H9 (cell line): ENCODE data around the gene B3GALNT2. TPM values are rescaled to one million over a fixed set of nuclear protein-coding genes. Genes with fewer than 3 reads are reported as not detected.
"Not testable (repeated sequence)": the region's sequence is repeated elsewhere in the genome, so short reads cannot be mapped to it uniquely, and the experiment has no call there.

Experiments used
- DNase-seq: peaks from one replicate; pipeline ENCODE4 v3.0.0-alpha.2; 2017
- H2AFZ ChIP-seq: one replicate; pipeline ENCODE4 v1.6.1; 2013; ENCODE audit warnings: mild to moderate bottlenecking, low read length, control low read depth, moderate library complexity
- H2AK5ac ChIP-seq: 2 replicates; pipeline ENCODE4 v1.6.1; 2013; ENCODE audit warnings: low read length, control low read depth, mixed read lengths; ENCODE audit not compliant: insufficient read length
- H2BK120ac ChIP-seq: one replicate; pipeline ENCODE4 v1.6.1; 2013; ENCODE audit warnings: low read depth, mild to moderate bottlenecking, low read length, control low read depth, inconsistent platforms; ENCODE audit not compliant: poor library complexity, severe bottlenecking
- H2BK12ac ChIP-seq: 2 replicates; pipeline ENCODE4 v1.6.1; 2013; ENCODE audit warnings: low read length, control low read depth, mixed read lengths, low read depth; ENCODE audit not compliant: insufficient read length
- H2BK15ac ChIP-seq: 2 replicates; pipeline ENCODE4 v1.6.1; 2013; ENCODE audit warnings: low read depth, low read length, control low read depth
- H2BK20ac ChIP-seq: one replicate; pipeline ENCODE4 v1.6.1; 2013; ENCODE audit warnings: low read depth, mild to moderate bottlenecking, low read length, control low read depth, inconsistent platforms; ENCODE audit not compliant: poor library complexity, severe bottlenecking
- H2BK5ac ChIP-seq: 2 replicates; pipeline ENCODE4 v1.6.1; 2013; ENCODE audit warnings: low read length, control low read depth, mixed read lengths; ENCODE audit not compliant: insufficient read length
- H3K14ac ChIP-seq: 2 replicates; pipeline ENCODE4 v1.6.1; 2013; ENCODE audit warnings: low read length, control low read depth; ENCODE audit not compliant: insufficient read depth
- H3K18ac ChIP-seq: 2 replicates; pipeline ENCODE4 v1.6.1; 2013; ENCODE audit warnings: low read depth, mild to moderate bottlenecking, mixed read lengths, low read length, control low read depth; ENCODE audit not compliant: insufficient read length
- H3K23ac ChIP-seq: 2 replicates; pipeline ENCODE4 v1.6.1; 2013; ENCODE audit warnings: low read length, control low read depth, mixed read lengths, low read depth; ENCODE audit not compliant: insufficient read length
- H3K23me2 ChIP-seq: 2 replicates; pipeline ENCODE4 v1.6.1; 2013; ENCODE audit warnings: low read depth, mild to moderate bottlenecking, mixed read lengths, low read length, control low read depth; ENCODE audit not compliant: insufficient read length, poor library complexity, severe bottlenecking
- H3K27ac ChIP-seq: 2 replicates; pipeline ENCODE4 v1.5.1; 2013; ENCODE audit warnings: low read length, control low read depth, mixed read lengths, low read depth; ENCODE audit not compliant: insufficient read length
- H3K27me3 ChIP-seq: 2 replicates; pipeline ENCODE4 v1.6.1; 2013; ENCODE audit warnings: low read length, control low read depth, inconsistent platforms; ENCODE audit not compliant: insufficient read depth
- H3K4ac ChIP-seq: 2 replicates; pipeline ENCODE4 v1.6.1; 2013; ENCODE audit warnings: low read depth, mild to moderate bottlenecking, control low read depth, inconsistent platforms, low read length, moderate library complexity
- H3K4me1 ChIP-seq: 2 replicates; pipeline ENCODE4 v1.6.1; 2013; ENCODE audit warnings: low read length, control low read depth, inconsistent platforms; ENCODE audit not compliant: insufficient read depth
- H3K4me2 ChIP-seq: 2 replicates; pipeline ENCODE4 v1.6.1; 2013; ENCODE audit warnings: low read length, control low read depth, mixed read lengths; ENCODE audit not compliant: insufficient read length, insufficient read depth
- H3K56ac ChIP-seq: 2 replicates; pipeline ENCODE4 v1.6.1; 2013; ENCODE audit warnings: low read depth, mild to moderate bottlenecking, mixed read lengths, low read length, control low read depth; ENCODE audit not compliant: insufficient read length
- H3K79me1 ChIP-seq: 2 replicates; pipeline ENCODE4 v1.6.1; 2013; ENCODE audit warnings: low read depth, mild to moderate bottlenecking, moderate library complexity, low read length, control low read depth, inconsistent platforms; ENCODE audit not compliant: insufficient read depth, poor library complexity, severe bottlenecking
- H3K79me2 ChIP-seq: 2 replicates; pipeline ENCODE4 v1.6.1; 2013; ENCODE audit warnings: low read length, control low read depth, inconsistent platforms; ENCODE audit not compliant: insufficient read depth
- H3K9ac ChIP-seq: 2 replicates; pipeline ENCODE4 v1.6.1; 2013; ENCODE audit warnings: low read length, control low read depth, mixed read lengths; ENCODE audit not compliant: insufficient read length; ENCODE audit errors: extremely low read depth
- H3K9me3 ChIP-seq: one replicate; pipeline ENCODE4 v1.6.1; 2013; ENCODE audit warnings: low read depth, low read length, inconsistent platforms; ENCODE audit not compliant: control insufficient read depth
- H3T11ph ChIP-seq: one replicate; pipeline ENCODE4 v1.6.1; 2013; ENCODE audit warnings: mild to moderate bottlenecking, low read length, control low read depth, inconsistent platforms
- H4K20me1 ChIP-seq: one replicate; pipeline ENCODE4 v1.6.1; 2013; ENCODE audit not compliant: control insufficient read depth, insufficient read length, insufficient read depth
- H4K5ac ChIP-seq: 2 replicates; pipeline ENCODE4 v1.6.1; 2013; ENCODE audit warnings: low read depth, mild to moderate bottlenecking, mixed read lengths, low read length, control low read depth; ENCODE audit not compliant: insufficient read length
- H4K8ac ChIP-seq: replicated peaks from 2 replicates; pipeline ENCODE4 v1.6.1; 2013; ENCODE audit warnings: low read length, control low read depth, mixed read lengths, low read depth; ENCODE audit not compliant: insufficient read length
- H4K91ac ChIP-seq: 2 replicates; pipeline ENCODE4 v1.6.1; 2013; ENCODE audit warnings: low read depth, mild to moderate bottlenecking, moderate library complexity, mixed read lengths, low read length, control low read depth; ENCODE audit not compliant: insufficient read length
- H3K27ac Mint-ChIP-seq, 3 experiments: 2 replicates in 2 of 3; 3 replicates in 1 of 3; pipeline ENCODE4 v1.8.0; 2020 to 2021; ENCODE audit warnings: mixed read lengths in 3 of 3, mild to moderate bottlenecking in 1 of 3, moderate library complexity in 1 of 3
- H3K27me3 Mint-ChIP-seq: 2 replicates; pipeline ENCODE4 v1.8.0; 2021; ENCODE audit warnings: low read depth, mild to moderate bottlenecking, moderate library complexity, mixed read lengths
- H3K36me3 Mint-ChIP-seq, 3 experiments: 2 replicates in 2 of 3; 3 replicates in 1 of 3; pipeline ENCODE4 v1.8.0; 2020 to 2021; ENCODE audit warnings: low read depth in 3 of 3, mixed read lengths in 3 of 3; ENCODE audit not compliant: insufficient read depth in 1 of 3
- H3K4me1 Mint-ChIP-seq, 2 experiments: 2 replicates each; pipeline ENCODE4 v1.8.0; 2020; ENCODE audit warnings: mixed read lengths in 2 of 2
- H3K4me3 Mint-ChIP-seq, 2 experiments: 2 replicates in 1 of 2; 3 replicates in 1 of 2; pipeline ENCODE4 v1.8.0; 2020 to 2021; ENCODE audit warnings: mild to moderate bottlenecking in 2 of 2, mixed read lengths in 2 of 2, moderate library complexity in 1 of 2
- H3K9me3 Mint-ChIP-seq, 2 experiments: 2 replicates in 1 of 2; 3 replicates in 1 of 2; pipeline ENCODE4 v1.8.0; 2020; ENCODE audit warnings: mild to moderate bottlenecking in 2 of 2, mixed read lengths in 2 of 2, moderate library complexity in 1 of 2
- WGBS: extraction: QIAGEN DNeasy Blood & Tissue Kit; methylation state at CpG from one replicate; pipeline ENCODE4 v1.1.7; 2013; ENCODE audit warnings: missing lambda C conversion rate, low lambda C conversion rate, mixed read lengths; ENCODE audit not compliant: insufficient read length; ENCODE audit errors: extremely low coverage; 5-methylcytosine and 5-hydroxymethylcytosine counted together
- total RNA-seq: library from RNA; stranded (reverse); gene quantifications from 2 replicates; pipeline ENCODE4 v1.2.1, GENCODE V29; 2021
- TF ChIP-seq, protein P1 (sequence below): fragments of 200-600 bp; sonication (generic); conservative IDR thresholded peaks from 3 replicates; pipeline ENCODE4 v1.8.0; 2021; ENCODE audit warnings: antibody characterized with exemption, mild to moderate bottlenecking

Gene B3GALNT2
- total RNA-seq, 1 experiment from 2014 or later = 27.8 TPM

DNA sequence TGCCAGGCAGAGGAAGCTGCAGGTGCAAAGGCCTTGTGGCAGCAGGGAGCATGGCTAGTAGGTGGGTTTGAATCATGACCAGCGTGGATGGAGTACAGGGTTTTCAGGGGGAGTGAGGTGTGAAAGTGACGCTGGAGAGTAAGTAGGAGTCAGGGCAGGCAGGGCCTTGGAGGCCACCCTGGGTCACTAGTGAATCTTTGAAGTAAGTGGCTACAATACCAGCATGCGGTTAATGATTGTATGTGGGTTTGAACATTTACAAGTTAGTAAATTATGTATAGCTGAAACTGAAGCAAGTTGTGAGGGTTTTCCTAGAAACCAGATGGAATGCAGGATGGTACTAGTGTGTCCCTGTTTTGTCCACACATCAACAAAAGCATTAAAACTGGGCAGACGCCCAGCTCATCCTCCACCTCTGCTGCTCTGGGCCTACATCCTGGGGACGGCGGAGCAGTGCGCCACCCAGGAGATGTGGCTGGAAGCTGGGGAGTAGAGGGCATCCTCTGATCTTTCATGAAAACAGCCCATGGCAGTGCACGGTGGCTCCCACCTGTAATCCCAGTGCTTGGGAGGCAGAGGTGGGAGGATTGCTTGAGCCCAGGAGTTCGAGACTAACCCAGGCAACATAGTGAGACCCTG, 41.2 kb upstream of the B3GALNT2 start:
- Histone ChIP-seq H2BK12ac (no peak overlapping the region), H3K79me2 (no peaks in the 10 kb centered on the region), H3K23me2 (no peaks in the 10 kb centered on the region), H3K9me3 (no peaks in the 10 kb centered on the region), H3K56ac (no peak overlapping the region), H3K79me1 (no peaks in the 10 kb centered on the region), H3K18ac (no peak overlapping the region), H3K9ac (no peak overlapping the region), H3K23ac (no peak overlapping the region), H2BK120ac (no peak overlapping the region), H3K27ac (no peak overlapping the region), H3K4me2 (no peak overlapping the region), H4K5ac (no peak overlapping the region), H3K14ac (no peak overlapping the region; the same call in 1 of the 2 replicates), H2BK15ac (no peak overlapping the region), H3K4me1 (no peaks in the 10 kb centered on the region), H2AFZ (no peak overlapping the region), H3T11ph (no peak overlapping the region), H2BK5ac (no peak overlapping the region), H2BK20ac (no peak overlapping the region), H4K8ac (no peak overlapping the region), H3K4ac (no peak overlapping the region), H4K91ac (no peak overlapping the region), H2AK5ac (no peak overlapping the region), H3K27me3 (no peaks in the 10 kb centered on the region), H4K20me1 (no peaks in the 10 kb centered on the region)
- TF ChIP-seq, protein P1, sequence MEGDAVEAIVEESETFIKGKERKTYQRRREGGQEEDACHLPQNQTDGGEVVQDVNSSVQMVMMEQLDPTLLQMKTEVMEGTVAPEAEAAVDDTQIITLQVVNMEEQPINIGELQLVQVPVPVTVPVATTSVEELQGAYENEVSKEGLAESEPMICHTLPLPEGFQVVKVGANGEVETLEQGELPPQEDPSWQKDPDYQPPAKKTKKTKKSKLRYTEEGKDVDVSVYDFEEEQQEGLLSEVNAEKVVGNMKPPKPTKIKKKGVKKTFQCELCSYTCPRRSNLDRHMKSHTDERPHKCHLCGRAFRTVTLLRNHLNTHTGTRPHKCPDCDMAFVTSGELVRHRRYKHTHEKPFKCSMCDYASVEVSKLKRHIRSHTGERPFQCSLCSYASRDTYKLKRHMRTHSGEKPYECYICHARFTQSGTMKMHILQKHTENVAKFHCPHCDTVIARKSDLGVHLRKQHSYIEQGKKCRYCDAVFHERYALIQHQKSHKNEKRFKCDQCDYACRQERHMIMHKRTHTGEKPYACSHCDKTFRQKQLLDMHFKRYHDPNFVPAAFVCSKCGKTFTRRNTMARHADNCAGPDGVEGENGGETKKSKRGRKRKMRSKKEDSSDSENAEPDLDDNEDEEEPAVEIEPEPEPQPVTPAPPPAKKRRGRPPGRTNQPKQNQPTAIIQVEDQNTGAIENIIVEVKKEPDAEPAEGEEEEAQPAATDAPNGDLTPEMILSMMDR = no peak
- Mint-ChIP-seq H3K4me1 (peaks cover 28 to 29% of the 10 kb centered on the region in 2 experiments), H3K27ac (no peak overlapping the region), H3K27me3 (no peaks in the 10 kb centered on the region), H3K4me3 (no peak overlapping the region), H3K9me3 (no peaks in the 10 kb centered on the region), H3K36me3 (no peaks in the 10 kb centered on the region)
- WGBS = no CpG with 5 or more reads among the region's 9 CpGs
- no peak for DNase-seq

DNA sequence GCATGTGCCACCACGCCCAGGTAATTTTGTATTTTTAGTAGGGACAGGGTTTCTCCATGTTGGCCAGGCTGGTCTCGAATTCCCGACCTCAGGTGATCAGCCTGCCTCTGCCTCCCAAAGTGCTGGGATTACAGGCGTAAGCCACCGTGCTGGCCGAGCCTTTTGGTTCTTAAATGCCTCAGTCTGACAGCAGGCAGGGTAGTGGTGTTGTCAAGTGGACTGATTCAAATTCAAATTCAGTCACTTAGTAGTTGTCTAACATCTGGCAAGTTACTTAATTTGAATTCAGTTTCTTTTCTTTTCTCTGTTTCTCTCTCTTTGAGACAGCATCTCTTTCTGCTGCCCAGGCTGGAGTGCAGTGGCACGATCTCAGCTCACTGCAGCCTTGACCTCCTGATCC, 38.6 kb upstream of the B3GALNT2 start:
- not testable (repeated sequence) for H2BK12ac ChIP-seq, H3K9ac ChIP-seq, H3K27ac Mint-ChIP-seq, H3K9me3 Mint-ChIP-seq, H3K27me3 ChIP-seq, H4K20me1 ChIP-seq, H2BK120ac ChIP-seq, H4K91ac ChIP-seq, H3T11ph ChIP-seq, H3K4me1 ChIP-seq, H3K79me2 ChIP-seq, H3K4me2 ChIP-seq, H3K4ac ChIP-seq, H3K36me3 Mint-ChIP-seq, H3K4me3 Mint-ChIP-seq, H2BK20ac ChIP-seq, H3K23me2 ChIP-seq, H3K27ac ChIP-seq, H3K9me3 ChIP-seq, H3K56ac ChIP-seq, H2AK5ac ChIP-seq, H2BK5ac ChIP-seq, H3K18ac ChIP-seq, H3K14ac ChIP-seq, H4K8ac ChIP-seq, H3K27me3 Mint-ChIP-seq, H3K23ac ChIP-seq, H2AFZ ChIP-seq, H2BK15ac ChIP-seq, H4K5ac ChIP-seq, H3K79me1 ChIP-seq
- no CpG with 5 or more reads among the region's 7 CpGs for WGBS
- H3K4me1 Mint-ChIP-seq = peaks cover 28 to 29% of the 10 kb centered on the region in 2 experiments
- DNase-seq = peak; percentile 49
